ENCODE measurements around the gene ACOT9. TPM values are rescaled to one million over a fixed set of nuclear protein-coding genes. Genes with fewer than 3 reads are reported as not detected.

Gene ACOT9
- total RNA-seq, 2 donors from 2014 or later = 39.6 to 43.6 TPM

DNA sequence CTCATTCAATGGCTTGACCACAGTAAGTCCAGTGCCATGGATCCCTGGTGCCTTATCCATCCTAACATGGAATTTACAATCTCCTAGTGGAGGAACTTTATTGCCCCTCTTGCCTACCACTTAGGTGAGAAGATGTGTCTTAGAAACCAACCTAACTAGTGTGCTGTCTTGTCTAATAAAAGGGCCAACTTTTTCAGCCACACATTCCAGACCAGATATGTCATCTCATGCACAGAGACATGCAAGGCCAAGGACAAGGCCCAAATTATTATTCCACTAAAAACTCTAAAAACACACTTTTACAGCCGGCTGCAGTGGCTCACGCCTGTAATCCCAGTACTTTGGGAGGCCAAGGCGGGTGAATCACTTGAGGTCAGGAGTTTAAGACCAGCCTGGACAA, 86.4 kb downstream of the ACOT9 start:
- Histone ChIP-seq H3K27ac (no peak overlapping the region), H3K9me3 (no peaks in the 10 kb centered on the region), H3K36me3 (no peaks in the 10 kb centered on the region), H3K4me3 (no peak overlapping the region), H3K4me1 (no peaks in the 10 kb centered on the region), H3K27me3 (no peaks in the 10 kb centered on the region)
- TF ChIP-seq, protein P1, sequence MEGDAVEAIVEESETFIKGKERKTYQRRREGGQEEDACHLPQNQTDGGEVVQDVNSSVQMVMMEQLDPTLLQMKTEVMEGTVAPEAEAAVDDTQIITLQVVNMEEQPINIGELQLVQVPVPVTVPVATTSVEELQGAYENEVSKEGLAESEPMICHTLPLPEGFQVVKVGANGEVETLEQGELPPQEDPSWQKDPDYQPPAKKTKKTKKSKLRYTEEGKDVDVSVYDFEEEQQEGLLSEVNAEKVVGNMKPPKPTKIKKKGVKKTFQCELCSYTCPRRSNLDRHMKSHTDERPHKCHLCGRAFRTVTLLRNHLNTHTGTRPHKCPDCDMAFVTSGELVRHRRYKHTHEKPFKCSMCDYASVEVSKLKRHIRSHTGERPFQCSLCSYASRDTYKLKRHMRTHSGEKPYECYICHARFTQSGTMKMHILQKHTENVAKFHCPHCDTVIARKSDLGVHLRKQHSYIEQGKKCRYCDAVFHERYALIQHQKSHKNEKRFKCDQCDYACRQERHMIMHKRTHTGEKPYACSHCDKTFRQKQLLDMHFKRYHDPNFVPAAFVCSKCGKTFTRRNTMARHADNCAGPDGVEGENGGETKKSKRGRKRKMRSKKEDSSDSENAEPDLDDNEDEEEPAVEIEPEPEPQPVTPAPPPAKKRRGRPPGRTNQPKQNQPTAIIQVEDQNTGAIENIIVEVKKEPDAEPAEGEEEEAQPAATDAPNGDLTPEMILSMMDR (IDR thresholded peaks at IDR 0.05) = no peak
- no peak for DNase-seq (ENCODE audit: low spot score)

DNA sequence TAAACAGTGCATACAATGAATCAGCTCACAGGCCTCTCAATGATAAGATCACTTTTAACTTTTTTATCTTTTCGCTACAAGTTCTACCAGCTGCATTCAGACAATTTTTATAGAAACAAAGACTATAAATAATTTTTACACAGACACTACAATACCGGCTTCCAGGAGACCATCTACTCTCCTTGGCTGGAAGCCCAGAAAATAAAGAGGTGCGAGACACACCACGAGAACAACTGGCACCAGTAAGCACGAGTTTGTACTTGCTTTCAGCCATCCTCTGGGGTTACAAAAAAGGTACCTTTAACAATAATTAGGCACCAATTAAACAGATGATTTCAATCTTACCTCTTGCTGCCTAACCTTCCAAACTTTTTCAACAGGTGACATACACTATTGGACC, 87.0 kb downstream of the ACOT9 start:
- H3K36me3 ChIP-seq = no peaks in the 10 kb centered on the region
- H3K27me3 ChIP-seq = no peaks in the 10 kb centered on the region
- no peak for DNase-seq (ENCODE audit: low spot score)
- H3K4me1 ChIP-seq = no peaks in the 10 kb centered on the region
- TF ChIP-seq, protein P1 (IDR thresholded peaks at IDR 0.05) = no peak
- H3K9me3 ChIP-seq = no peaks in the 10 kb centered on the region
- H3K27ac ChIP-seq = peak overlapping the region in 1 of 2 donors; percentile 29
- H3K4me3 ChIP-seq = no peak overlapping the region

Other genes starting within 250 kb of the ACOT9 start
- gene PRDX4, start 75.8 kb downstream of the ACOT9 start, total RNA-seq = 10 to 100 TPM; 84.6 to 91.8 TPM
- 100 to 1,000 TPM; 513 to 713 TPM for gene SAT1, start 39.9 kb upstream of the ACOT9 start, total RNA-seq
- gene APOO, start 164.7 kb upstream of the ACOT9 start, total RNA-seq = 10 to 100 TPM; 27.1 to 63.3 TPM
- gene CXorf58, start 164.7 kb upstream of the ACOT9 start, total RNA-seq = not detected

Data from right atrium auricular region (tissue), 2 donors.